GM23248 (cell line): ENCODE data around the gene RAB43. TPM values are rescaled to one million over a fixed set of nuclear protein-coding genes. Genes with fewer than 3 reads are reported as not detected.
"Not testable (repeated sequence)": the region's sequence is repeated elsewhere in the genome, so short reads cannot be mapped to it uniquely, and the experiment has no call there.

ENCODE experiments used
- DNase-seq: peaks from one replicate; pipeline ENCODE4 v3.0.0-alpha.2; 2015
- H2AFZ ChIP-seq: fragments of 200-600 bp; sonication (generic); 2 replicates; pipeline ENCODE4 v1.6.1; 2016; ENCODE audit warnings: antibody characterized with exemption
- H3F3A ChIP-seq: fragments of 200-600 bp; sonication (generic); 2 replicates; pipeline ENCODE4 v1.6.1; 2016; ENCODE audit warnings: mild to moderate bottlenecking, antibody characterized with exemption, mixed run types; ENCODE audit not compliant: insufficient read depth
- H3K27ac ChIP-seq: fragments of 200-600 bp; sonication (generic); 2 replicates; pipeline ENCODE4 v1.5.1; 2016; ENCODE audit warnings: mild to moderate bottlenecking
- H3K27me3 ChIP-seq: fragments of 200-600 bp; sonication (generic); replicated peaks from 2 replicates; pipeline ENCODE4 v1.6.1; 2016; ENCODE audit warnings: mild to moderate bottlenecking; ENCODE audit not compliant: insufficient read depth
- H3K36me3 ChIP-seq: fragments of 200-600 bp; sonication (generic); 2 replicates; pipeline ENCODE4 v1.6.1; 2016; ENCODE audit warnings: low read depth, mild to moderate bottlenecking
- H3K4me1 ChIP-seq: fragments of 200-600 bp; sonication (generic); 2 replicates; pipeline ENCODE4 v1.6.1; 2016; ENCODE audit warnings: mild to moderate bottlenecking; ENCODE audit not compliant: insufficient read depth
- H3K4me2 ChIP-seq: fragments of 200-600 bp; sonication (generic); one replicate; pipeline ENCODE4 v1.6.1; 2016; ENCODE audit warnings: mild to moderate bottlenecking; ENCODE audit not compliant: unreplicated experiment
- H3K4me3 ChIP-seq: fragments of 200-600 bp; sonication (generic); 2 replicates; pipeline ENCODE4 v1.5.1; 2016; ENCODE audit warnings: mild to moderate bottlenecking
- H3K79me2 ChIP-seq: fragments of 200-600 bp; sonication (generic); 2 replicates; pipeline ENCODE4 v1.6.1; 2016; ENCODE audit warnings: mild to moderate bottlenecking; ENCODE audit not compliant: insufficient read depth
- H3K9ac ChIP-seq: fragments of 200-600 bp; sonication (generic); 2 replicates; pipeline ENCODE4 v1.6.1; 2016; ENCODE audit warnings: mild to moderate bottlenecking
- H3K9me2 ChIP-seq: fragments of 200-600 bp; sonication (generic); 2 replicates; pipeline ENCODE4 v1.6.1; 2016; ENCODE audit warnings: mixed run types, mild to moderate bottlenecking, moderate library complexity; ENCODE audit not compliant: insufficient read depth
- H3K9me3 ChIP-seq: fragments of 200-600 bp; sonication (generic); one replicate; pipeline ENCODE4 v1.6.1; 2017; ENCODE audit warnings: low read depth
- H4K20me1 ChIP-seq: fragments of 200-600 bp; sonication (generic); 2 replicates; pipeline ENCODE4 v1.6.0; 2016; ENCODE audit not compliant: insufficient read depth
- EZH2 ChIP-seq: fragments of 200-600 bp; sonication (generic); IDR thresholded peaks from 2 replicates; pipeline ENCODE4 v1.6.1; 2018; ENCODE audit warnings: antibody characterized with exemption, mild to moderate bottlenecking; ENCODE audit not compliant: insufficient read depth, poor library complexity, severe bottlenecking
- EZH2phosphoT487 ChIP-seq: fragments of 200-600 bp; sonication (generic); IDR thresholded peaks from 2 replicates; pipeline ENCODE4 v1.6.1; 2018; ENCODE audit warnings: antibody characterized with exemption, moderate library complexity, mild to moderate bottlenecking, low read depth; ENCODE audit not compliant: insufficient read depth
- WGBS, 2 experiments: methylation state at CpG; one replicate each; pipeline ENCODE4 v1.1.6; 2015 to 2017; ENCODE audit warnings: low lambda C conversion rate in 2 of 2, low coverage in 1 of 2; ENCODE audit errors: missing lambda C conversion rate in 2 of 2; 5-methylcytosine and 5-hydroxymethylcytosine counted together
- in situ Hi-C: fragments of 300-500 bp; cut with MboI; formaldehyde crosslinking; loops from 2 replicates; pipeline ENCODE4 v1.15.0; 2020
- polyA plus RNA-seq: library from polyadenylated mRNA; unstranded; fragments of >200 nt; fragmentation: Nextera tagmentation; extraction: Ambion mirVana; gene quantifications from 2 replicates; pipeline ENCODE4 v1.2.1, GENCODE V29; 2016
- total RNA-seq: library from RNA; depleted of rRNA; stranded (reverse); fragments of >200 nt; shearing (Covaris generic); gene quantifications from 2 replicates; pipeline ENCODE4 v1.2.3, GENCODE V29; 2014

Gene RAB43
- total and polyA plus RNA-seq, 2 experiments from 2014 or later, result 6.9 to 19.7 TPM

- Histone ChIP-seq H3K27me3 (no peaks in the 10 kb centered on the region), H3K27ac (peak overlapping the region; percentile 96; the same call in 1 of the 2 replicates), H3K9me3 (no peaks in the 10 kb centered on the region), H4K20me1 (no peaks in the 10 kb centered on the region), H3K4me1 (peaks cover 18% of the 10 kb centered on the region), H2AFZ (no peak overlapping the region), H3K36me3 (peaks cover 22% of the 10 kb centered on the region), H3K4me2 (no peak overlapping the region), H3K9ac (peak overlapping the region; percentile 92), H3F3A (peaks cover 60% of the 10 kb centered on the region), H3K79me2 (peaks cover 61% of the 10 kb centered on the region), H3K9me2 (no peaks in the 10 kb centered on the region), H3K4me3 (peak overlapping the region; percentile 98)
- in situ Hi-C loops, result no loop called here
- DNase-seq, result peak; percentile 22
- WGBS, 2 experiments, result 57 to 62% methylated on average over 5 of the region's 5 CpGs
- no peak for TF ChIP-seq EZH2phosphoT487
- TF ChIP-seq EZH2, result no peak
These were observed 41.4 kb upstream of the RAB43 start for GRCh38 chr3:129162729-129163579.

GRCh38 chr3:129161860-129162271 is 40.3 kb upstream of the RAB43 start:
- Histone ChIP-seq H3K4me1 (peaks cover 18% of the 10 kb centered on the region), H3K9ac (peak overlapping the region; percentile 92), H3K9me2 (no peaks in the 10 kb centered on the region), H3K9me3 (no peaks in the 10 kb centered on the region), H2AFZ (peak overlapping the region; percentile 92), H3K4me3 (peak overlapping the region; percentile 98), H3K36me3 (peaks cover 16% of the 10 kb centered on the region), H3K27me3 (no peaks in the 10 kb centered on the region), H3F3A (peaks cover 49% of the 10 kb centered on the region), H3K4me2 (peak overlapping the region; percentile 100), H3K79me2 (peaks cover 54% of the 10 kb centered on the region), H4K20me1 (no peaks in the 10 kb centered on the region), H3K27ac (peak overlapping the region; percentile 96)
- DNase-seq, result peak; percentile 60
- TF ChIP-seq EZH2 (no peak), EZH2phosphoT487 (no peak)
- in situ Hi-C loops, result no loop called here
- 0 to 1% methylated on average over 12 of the region's 12 CpGs for WGBS, 2 experiments

GRCh38 chr3:129160891-129161859 is 39.6 kb upstream of the RAB43 start, which contains the start of gene ISY1:
TSS of gene ISY1 (minus strand) at chr3:129161063. CDS start at chr3:129160975, 88 bp downstream.
- Histone ChIP-seq H3K9ac (peak within 1 kb of the TSS; percentile 92), H3K9me3 (no peaks in the 10 kb centered on the region), H3K4me3 (peak within 1 kb of the TSS; percentile 98), H3F3A (peaks cover 42% of the 10 kb centered on the region), H3K79me2 (peaks cover 47% of the 10 kb centered on the region), H2AFZ (peak within 1 kb of the TSS; percentile 92), H3K27ac (peak within 1 kb of the TSS; percentile 96), H3K36me3 (peaks cover 16% of the 10 kb centered on the region), H3K4me2 (peak within 1 kb of the TSS; percentile 100), H3K27me3 (no peaks in the 10 kb centered on the region), H3K9me2 (no peaks in the 10 kb centered on the region), H4K20me1 (no peaks in the 10 kb centered on the region), H3K4me1 (peaks cover 18% of the 10 kb centered on the region)
- TF ChIP-seq EZH2 (no peak), EZH2phosphoT487 (no peak)
- peak; percentile 98 for DNase-seq
- WGBS, 2 experiments, result 1 to 2% methylated on average over 66 to 67 of the region's 67 CpGs
- in situ Hi-C loops, result no loop called here

- 0 out of 2 replicates have a peak, but pooled peaks cover 11% of the 10 kb centered on the region for H3K36me3 ChIP-seq
- H3K4me3 ChIP-seq, result no peak overlapping the region
- TF ChIP-seq EZH2phosphoT487, result no peak
- no peak for TF ChIP-seq EZH2
- no peaks in the 10 kb centered on the region for H3K9me2 ChIP-seq
- H3K27me3 ChIP-seq, result no peaks in the 10 kb centered on the region
- no peak overlapping the region for H3K27ac ChIP-seq
- no peaks in the 10 kb centered on the region for H3K4me1 ChIP-seq
- no peak overlapping the region for H2AFZ ChIP-seq
- H3K4me2 ChIP-seq, result no peak overlapping the region
- no peaks in the 10 kb centered on the region for H3K9me3 ChIP-seq
- in situ Hi-C loops, result no loop called here
- H3K79me2 ChIP-seq, result no peaks in the 10 kb centered on the region
- H3F3A ChIP-seq, result no peaks in the 10 kb centered on the region
- DNase-seq, result no peak
- no peak overlapping the region for H3K9ac ChIP-seq
- H4K20me1 ChIP-seq, result no peaks in the 10 kb centered on the region
These were observed 23.2 kb upstream of the RAB43 start for GRCh38 chr3:129144786-129145185.

- H3F3A ChIP-seq, H3K9me2 ChIP-seq, H3K9me3 ChIP-seq, DNase-seq, in situ Hi-C loops, H3K79me2 ChIP-seq, H3K9ac ChIP-seq, H4K20me1 ChIP-seq, H2AFZ ChIP-seq, H3K4me3 ChIP-seq, H3K4me2 ChIP-seq, H3K27me3 ChIP-seq, H3K27ac ChIP-seq, H3K4me1 ChIP-seq: not testable (repeated sequence)
- H3K36me3 ChIP-seq, result peaks cover 19% of the 10 kb centered on the region
- 95 to 98% methylated on average over 5 of the region's 5 CpGs for WGBS, 2 experiments
These were observed 19.4 kb upstream of the RAB43 start for GRCh38 chr3:129141011-129141410.
